Endothelial cell of umbilical vein (primary cell): ENCODE results near the gene SPNS2. TPM values are rescaled to one million over a fixed set of nuclear protein-coding genes. Genes with fewer than 3 reads are reported as not detected.

Experiments
- BruUV-seq: library from RNA; stranded (reverse); fragments of 400-500 nt; replicated peaks from 2 replicates; lab custom pipeline; 2021; lab: Mats Ljungman, UMichigan
- CTCF ChIA-PET: fragments of 300-600, 350-600 bp; sonication (Branson Sonifier 250); formaldehyde crosslinking; loops from one replicate; lab custom pipeline; 2021; ENCODE audit warnings: antibody characterized with exemption, inconsistent platforms; lab: Charles Lee
- POLR2A ChIA-PET: fragments of 300-600, 350-600 bp; sonication (Branson Sonifier 250); formaldehyde crosslinking; loops from one replicate; lab custom pipeline; 2021; ENCODE audit warnings: antibody characterized with exemption, inconsistent platforms; lab: Charles Lee
- DNase-seq: peaks from one replicate; pipeline ENCODE4 v3.0.0-alpha.2; 2011; ENCODE audit warnings: low read depth, low spot score
- FAIRE-seq: peaks from 2 replicates; lab custom pipeline; 2011; peaks lifted over from hg19 to GRCh38; lab: Jason Lieb, UNC
- H2AFZ ChIP-seq: 2 replicates; pipeline ENCODE4 v1.6.0; 2012; ENCODE audit warnings: low read depth, low read length, control low read depth, inconsistent platforms
- H3K27ac ChIP-seq: 2 replicates; pipeline ENCODE4 v1.5.1; 2011; ENCODE audit warnings: low read depth, mild to moderate bottlenecking, control low read depth, low read length, moderate library complexity; ENCODE audit not compliant: insufficient read depth
- H3K27me3 ChIP-seq, 2 experiments: 2 replicates each; pipeline versions ENCODE4 v1.6.0 to v1.6.1; 2011; ENCODE audit warnings: low read length in 2 of 2, mixed read lengths in 1 of 2; ENCODE audit not compliant: control insufficient read depth in 2 of 2, insufficient read depth in 2 of 2
- H3K36me3 ChIP-seq, 2 experiments: 2 replicates in 1 of 2; 3 replicates in 1 of 2; pipeline ENCODE4 v1.5.1; 2011; ENCODE audit warnings: low read length in 2 of 2, mild to moderate bottlenecking in 1 of 2, moderate library complexity in 1 of 2; ENCODE audit not compliant: control insufficient read depth in 2 of 2, insufficient read depth in 2 of 2; ENCODE audit errors: extremely low read depth in 1 of 2
- H3K4me1 ChIP-seq: 3 replicates; pipeline ENCODE4 v1.5.1; 2011; ENCODE audit warnings: mild to moderate bottlenecking, low read length; ENCODE audit not compliant: control insufficient read depth, insufficient read depth; ENCODE audit errors: extremely low read depth
- H3K4me2 ChIP-seq: 2 replicates; pipeline ENCODE4 v1.6.1; 2011; ENCODE audit warnings: low read length, control low read depth, mixed read lengths; ENCODE audit not compliant: insufficient read depth
- H3K4me3 ChIP-seq, 3 experiments: fragments of 200-600 bp in 1 of 3; sonication (generic), shearing (Covaris generic) in 1 of 3; replicated peaks in 1 of 3; 2 replicates each; pipeline ENCODE4 v1.5.1; 2011 to 2016; ENCODE audit warnings: control low read depth in 3 of 3, low read length in 3 of 3, mild to moderate bottlenecking in 2 of 3, inconsistent platforms in 1 of 3, low read depth in 1 of 3, moderate library complexity in 1 of 3; ENCODE audit not compliant: insufficient read depth in 1 of 3
- H3K79me2 ChIP-seq: 2 replicates; pipeline ENCODE4 v1.6.0; 2012; ENCODE audit warnings: low read length, inconsistent platforms; ENCODE audit not compliant: control insufficient read depth, insufficient read depth
- H3K9ac ChIP-seq: replicated peaks from 2 replicates; pipeline ENCODE3; 2011; ENCODE audit warnings: low read length, control low read depth; ENCODE audit not compliant: insufficient read depth; ENCODE audit errors: extremely low read depth
- H3K9me1 ChIP-seq: replicated peaks from 3 replicates; pipeline ENCODE4 v1.6.0; 2011; ENCODE audit warnings: mild to moderate bottlenecking, low read length; ENCODE audit not compliant: control insufficient read depth, insufficient read depth; ENCODE audit errors: extremely low read depth
- H3K9me3 ChIP-seq: replicated peaks from 2 replicates; pipeline ENCODE4 v1.5.1; 2012; ENCODE audit warnings: low read length, inconsistent platforms; ENCODE audit not compliant: control insufficient read depth, insufficient read depth
- H4K20me1 ChIP-seq: replicated peaks from 2 replicates; pipeline ENCODE3; 2011; ENCODE audit warnings: mild to moderate bottlenecking, low read length; ENCODE audit not compliant: control insufficient read depth, insufficient read depth; ENCODE audit errors: extremely low read depth
- FOS ChIP-seq: IDR thresholded peaks from 2 replicates; pipeline ENCODE4 v1.6.1; 2011; ENCODE audit warnings: mild to moderate bottlenecking, low read length, moderate library complexity, borderline replicate concordance; ENCODE audit not compliant: insufficient read depth
- GATA2 ChIP-seq: IDR thresholded peaks from 2 replicates; pipeline ENCODE4 v1.7.0; 2011; ENCODE audit warnings: low read depth, mild to moderate bottlenecking, moderate library complexity, mixed read lengths, low read length; ENCODE audit not compliant: insufficient read length, insufficient read depth
- MYC ChIP-seq: IDR thresholded peaks from one replicate; pipeline ENCODE4 v1.6.1; 2011; ENCODE audit warnings: mild to moderate bottlenecking, low read depth, low read length
- POLR2A ChIP-seq: IDR thresholded peaks from 2 replicates; pipeline ENCODE4 v1.6.1; 2012; ENCODE audit warnings: low read depth, mild to moderate bottlenecking, control low read depth, low read length
- POLR2AphosphoS5 ChIP-seq: IDR thresholded peaks from 2 replicates; pipeline ENCODE4 v1.6.1; 2012; ENCODE audit warnings: low read depth, mild to moderate bottlenecking, control low read depth, low read length, moderate library complexity; ENCODE audit not compliant: insufficient read depth
- dilution Hi-C: fragments of 300-500 bp; cut with MboI; formaldehyde crosslinking; loops from one replicate; pipeline ENCODE4 v1.15.0; 2019; ENCODE audit warnings: low sequenced_read_pairs; ENCODE audit not compliant: extremely low pct_ligation_motif_present
- intact Hi-C: fragments of 100-400 bp; cut with micrococcal nuclease; formaldehyde crosslinking; loops from one replicate; pipeline ENCODE4 v1.10.0; 2022
- polyA plus RNA-seq, 4 experiments: library from polyadenylated mRNA; depleted of rRNA in 3 of 4; stranded (reverse) in 3 of 4; unstranded in 1 of 4; fragments of >200 nt; gene quantifications; 2 replicates each; pipeline versions ENCODE4 v1.2.1 to v1.2.3, GENCODE V29; 2011 to 2012; ENCODE audit warnings: missing spikeins in 1 of 4
- total RNA-seq: library from RNA; stranded (reverse); gene quantifications from 2 replicates; pipeline ENCODE4 v1.2.3, GENCODE V29; 2021
- TF ChIP-seq, protein P1 (sequence below), 2 donors: IDR thresholded peaks; 1 replicate in 1 of 2; 2 replicates in 1 of 2; pipeline ENCODE4 v1.5.1; 2011; ENCODE audit warnings: low read length in 2 of 2, mild to moderate bottlenecking in 2 of 2, moderate library complexity in 2 of 2, control low read depth in 1 of 2, inconsistent platforms in 1 of 2, low read depth in 1 of 2; ENCODE audit not compliant: insufficient read depth in 1 of 2; ENCODE audit errors: extremely low read depth in 1 of 2

Gene SPNS2
- total and polyA plus RNA-seq, 2 donors (not counting 3 experiments of a cell fraction or from before 2014, with no cell fraction given) = 70.2 to 77.3 TPM

- CTCF ChIA-PET = no interaction called here
Observed at GRCh38 chr17:4506892-4507291, 8.2 kb downstream of the SPNS2 start.

GRCh38 chr17:4507361-4508111, 8.9 kb downstream of the SPNS2 start:
- TF ChIP-seq POLR2A = no peak
- TF ChIP-seq, protein P1, sequence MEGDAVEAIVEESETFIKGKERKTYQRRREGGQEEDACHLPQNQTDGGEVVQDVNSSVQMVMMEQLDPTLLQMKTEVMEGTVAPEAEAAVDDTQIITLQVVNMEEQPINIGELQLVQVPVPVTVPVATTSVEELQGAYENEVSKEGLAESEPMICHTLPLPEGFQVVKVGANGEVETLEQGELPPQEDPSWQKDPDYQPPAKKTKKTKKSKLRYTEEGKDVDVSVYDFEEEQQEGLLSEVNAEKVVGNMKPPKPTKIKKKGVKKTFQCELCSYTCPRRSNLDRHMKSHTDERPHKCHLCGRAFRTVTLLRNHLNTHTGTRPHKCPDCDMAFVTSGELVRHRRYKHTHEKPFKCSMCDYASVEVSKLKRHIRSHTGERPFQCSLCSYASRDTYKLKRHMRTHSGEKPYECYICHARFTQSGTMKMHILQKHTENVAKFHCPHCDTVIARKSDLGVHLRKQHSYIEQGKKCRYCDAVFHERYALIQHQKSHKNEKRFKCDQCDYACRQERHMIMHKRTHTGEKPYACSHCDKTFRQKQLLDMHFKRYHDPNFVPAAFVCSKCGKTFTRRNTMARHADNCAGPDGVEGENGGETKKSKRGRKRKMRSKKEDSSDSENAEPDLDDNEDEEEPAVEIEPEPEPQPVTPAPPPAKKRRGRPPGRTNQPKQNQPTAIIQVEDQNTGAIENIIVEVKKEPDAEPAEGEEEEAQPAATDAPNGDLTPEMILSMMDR (IDR thresholded peaks at IDR 0.05; ENCODE audit: extremely low read depth in 1 of 2, insufficient read depth in 1 of 2, low read depth in 1 of 2, low read length in 2 of 2) = no peak
- TF ChIP-seq FOS = no peak
- TF ChIP-seq MYC = no peak
- no peak overlapping the region for H3K27ac ChIP-seq
- no peaks in the 10 kb centered on the region for H3K27me3 ChIP-seq
- H3K79me2 ChIP-seq = peaks cover 8% of the 10 kb centered on the region
- FAIRE-seq (no peak), DNase-seq (no peak)
- H4K20me1 ChIP-seq = no peaks in the 10 kb centered on the region
- peaks cover 30% of the 10 kb centered on the region for H3K4me1 ChIP-seq
- intact Hi-C loops = no loop called here
- H3K4me3 ChIP-seq = no peak overlapping the region
- H3K9me3 ChIP-seq = no peaks in the 10 kb centered on the region
- CTCF ChIA-PET = no interaction called here
- POLR2A ChIA-PET = no interaction called here
- peaks cover 0 to 12% of the 10 kb centered on the region in 2 experiments for H3K36me3 ChIP-seq
- dilution Hi-C loops = no loop called here
- H2AFZ ChIP-seq = no peak overlapping the region
- no TSS peak for BruUV-seq
- no peaks in the 10 kb centered on the region for H3K9me1 ChIP-seq
- no peak overlapping the region for H3K9ac ChIP-seq
- H3K4me2 ChIP-seq = no peak overlapping the region

More at GRCh38 chr17:4506892-4507291, 8.2 kb downstream of the SPNS2 start:
- no peak overlapping the region for H2AFZ ChIP-seq
- no peaks in the 10 kb centered on the region for H3K27me3 ChIP-seq
- no peak overlapping the region for H3K4me3 ChIP-seq
- H3K9me1 ChIP-seq = no peaks in the 10 kb centered on the region
- no TSS peak for BruUV-seq
- no peak overlapping the region for H3K4me2 ChIP-seq
- H3K27ac ChIP-seq = no peak overlapping the region
- POLR2A ChIA-PET = no interaction called here
- H3K4me1 ChIP-seq = peaks cover 30% of the 10 kb centered on the region
- intact Hi-C loops (no loop called here), dilution Hi-C loops (no loop called here)
- no peaks in the 10 kb centered on the region for H3K9me3 ChIP-seq
- no peak for FAIRE-seq
- H4K20me1 ChIP-seq = no peaks in the 10 kb centered on the region
- no peak overlapping the region for H3K9ac ChIP-seq
- DNase-seq = no peak
- H3K36me3 ChIP-seq = peaks cover 0 to 12% of the 10 kb centered on the region in 2 experiments
- TF ChIP-seq GATA2 (no peak), POLR2AphosphoS5 (no peak)
- TF ChIP-seq, protein P1 (IDR thresholded peaks at IDR 0.05; ENCODE audit: extremely low read depth in 1 of 2, insufficient read depth in 1 of 2, low read depth in 1 of 2, low read length in 2 of 2) = no peak
- peaks cover 8% of the 10 kb centered on the region for H3K79me2 ChIP-seq
